Pancreas (tissue), 10 donors: Measurements from ENCODE around the gene AUH. TPM values are rescaled to one million over a fixed set of nuclear protein-coding genes. Genes with fewer than 3 reads are reported as not detected.
A peak's percentile ranks its signal among the peaks of the same experiment; 100 is the strongest.

Experiments
- ATAC-seq, 4 donors: fragments of 200-7000 bp; cut with Tn5 transposase; one replicate each; pipeline versions ENCODE4 v1.8.0 to v1.9.1; 2020; ENCODE audit warnings: mild to moderate bottlenecking in 4 of 4, moderate library complexity in 4 of 4
- DNase-seq, 6 donors: peaks; one replicate each; pipeline ENCODE4 v3.0.0-alpha.2; 2020
- FAIRE-seq: peaks from 2 replicates; lab custom pipeline; 2012; peaks lifted over from hg19 to GRCh38; lab: Jason Lieb, UNC
- H3K27ac ChIP-seq, 4 donors: fragments of 200-600 bp; sonication (generic); 1 replicate in 3 of 4; 2 replicates in 1 of 4; pipeline versions ENCODE4 v1.5.0 to v1.8.0; 2020
- H3K27me3 ChIP-seq, 4 donors: fragments of 200-600 bp; one replicate each; pipeline ENCODE4 v1.8.0; 2021
- H3K36me3 ChIP-seq, 3 donors: fragments of 200-600 bp; sonication (generic) in 1 of 3; one replicate each; pipeline versions ENCODE4 v1.5.0 to v1.8.0; 2020 to 2021
- H3K4me1 ChIP-seq, 3 donors: fragments of 200-600 bp; one replicate each; pipeline ENCODE4 v1.8.0; 2021
- H3K4me3 ChIP-seq, 4 donors: fragments of 200-600 bp; sonication (generic) in 2 of 4; one replicate each; pipeline versions ENCODE4 v1.5.0 to v1.8.0; 2020 to 2021
- H3K9me3 ChIP-seq, 4 donors: fragments of 200-600 bp; one replicate each; pipeline ENCODE4 v1.8.0; 2021
- WGBS, 2 donors: extraction: QIAGEN DNeasy Blood & Tissue Kit; methylation state at CpG; one replicate each; pipeline ENCODE4 v1.1.7; 2013; 5-methylcytosine and 5-hydroxymethylcytosine counted together
- intact Hi-C, 3 donors: fragments of 100-400 bp; cut with DNase I; formaldehyde crosslinking; loops; one replicate each; pipeline versions ENCODE4 v1.11.1 to v1.14.2; 2022
- polyA plus RNA-seq, 2 donors: library from polyadenylated mRNA; stranded (reverse); fragments of 200-250 nt; gene quantifications; one replicate each; pipeline ENCODE4 v1.2.3, GENCODE V29; 2013
- total RNA-seq, 6 donors: library from RNA; stranded (reverse); fragmentation: NEBNext Ultra II Directional in 4 of 6; extraction: Animal tissue kit (Norgen Biotek cat#: 25700) in 4 of 6; gene quantifications; one replicate each; pipeline versions ENCODE4 v1.2.1 to v1.2.4, GENCODE V29; 2021 to 2023
- TF ChIP-seq, protein P1 (sequence below), 4 donors: fragments of 200-600 bp; sonication (generic) in 3 of 4; IDR thresholded peaks; one replicate each; pipeline versions ENCODE4 v1.5.0 to v1.8.0; 2021; ENCODE audit warnings: antibody characterized with exemption in 4 of 4
- donor health status: healthy with polysubstance abuse.
- donor health status: DM: no; HTN: no; CAD: no; lungs with moderate emphysema.
- donor health status: DM: no; HTN: no; CAD: no.
- donor health status: control.
- donor health status: control.
- donor health status: Bipolar disorder and iron deficiency.
- donor health status: DM: yes; HTN: yes; CAD: no.
- donor health status: DM: no; HTN: no; CAD: no.
- donor health status: DM: no; HTN: no; CAD: no.
- donor health status: DM: yes; HTN: yes; CAD: no.

Gene AUH
- total and polyA plus RNA-seq, 8 donors = 11.2 to 19.5 (median 14.7) TPM

DNA sequence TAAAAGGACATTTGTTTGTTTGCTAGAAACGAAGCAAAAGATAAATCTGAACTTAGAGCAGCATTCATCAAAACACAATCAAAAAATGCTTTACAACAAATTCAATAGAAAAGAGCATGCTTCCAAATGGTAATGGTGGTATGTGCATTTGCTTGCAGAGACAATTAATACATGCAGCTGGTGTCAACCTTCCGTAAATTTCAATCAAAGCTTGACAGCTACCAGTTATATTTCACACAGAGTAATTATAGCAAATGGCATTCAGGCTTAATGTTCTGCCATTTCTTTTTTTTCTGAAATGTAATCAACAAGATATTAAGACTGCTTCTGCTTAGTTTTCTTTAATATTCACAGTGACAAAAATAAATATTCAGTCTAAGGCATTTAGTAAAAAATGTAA lies 90.6 kb downstream of the AUH start:
- peaks cover 0 to 8% (median 0%) of the 10 kb centered on the region in 3 donors for H3K4me1 ChIP-seq
- ATAC-seq (no peak), FAIRE-seq (no peak), DNase-seq (no peak)
- intact Hi-C loops = no loop called here
- H3K27me3 ChIP-seq = no peaks in the 10 kb centered on the region
- H3K36me3 ChIP-seq = no peaks in the 10 kb centered on the region
- WGBS, 2 donors = 76 to 82% methylated on average over 2 of the region's 2 CpGs
- H3K27ac ChIP-seq = no peak overlapping the region
- no peak overlapping the region for H3K4me3 ChIP-seq
- TF ChIP-seq, protein P1, sequence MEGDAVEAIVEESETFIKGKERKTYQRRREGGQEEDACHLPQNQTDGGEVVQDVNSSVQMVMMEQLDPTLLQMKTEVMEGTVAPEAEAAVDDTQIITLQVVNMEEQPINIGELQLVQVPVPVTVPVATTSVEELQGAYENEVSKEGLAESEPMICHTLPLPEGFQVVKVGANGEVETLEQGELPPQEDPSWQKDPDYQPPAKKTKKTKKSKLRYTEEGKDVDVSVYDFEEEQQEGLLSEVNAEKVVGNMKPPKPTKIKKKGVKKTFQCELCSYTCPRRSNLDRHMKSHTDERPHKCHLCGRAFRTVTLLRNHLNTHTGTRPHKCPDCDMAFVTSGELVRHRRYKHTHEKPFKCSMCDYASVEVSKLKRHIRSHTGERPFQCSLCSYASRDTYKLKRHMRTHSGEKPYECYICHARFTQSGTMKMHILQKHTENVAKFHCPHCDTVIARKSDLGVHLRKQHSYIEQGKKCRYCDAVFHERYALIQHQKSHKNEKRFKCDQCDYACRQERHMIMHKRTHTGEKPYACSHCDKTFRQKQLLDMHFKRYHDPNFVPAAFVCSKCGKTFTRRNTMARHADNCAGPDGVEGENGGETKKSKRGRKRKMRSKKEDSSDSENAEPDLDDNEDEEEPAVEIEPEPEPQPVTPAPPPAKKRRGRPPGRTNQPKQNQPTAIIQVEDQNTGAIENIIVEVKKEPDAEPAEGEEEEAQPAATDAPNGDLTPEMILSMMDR (IDR thresholded peaks at IDR 0.05) = no peak
- H3K9me3 ChIP-seq = no peaks in the 10 kb centered on the region

DNA sequence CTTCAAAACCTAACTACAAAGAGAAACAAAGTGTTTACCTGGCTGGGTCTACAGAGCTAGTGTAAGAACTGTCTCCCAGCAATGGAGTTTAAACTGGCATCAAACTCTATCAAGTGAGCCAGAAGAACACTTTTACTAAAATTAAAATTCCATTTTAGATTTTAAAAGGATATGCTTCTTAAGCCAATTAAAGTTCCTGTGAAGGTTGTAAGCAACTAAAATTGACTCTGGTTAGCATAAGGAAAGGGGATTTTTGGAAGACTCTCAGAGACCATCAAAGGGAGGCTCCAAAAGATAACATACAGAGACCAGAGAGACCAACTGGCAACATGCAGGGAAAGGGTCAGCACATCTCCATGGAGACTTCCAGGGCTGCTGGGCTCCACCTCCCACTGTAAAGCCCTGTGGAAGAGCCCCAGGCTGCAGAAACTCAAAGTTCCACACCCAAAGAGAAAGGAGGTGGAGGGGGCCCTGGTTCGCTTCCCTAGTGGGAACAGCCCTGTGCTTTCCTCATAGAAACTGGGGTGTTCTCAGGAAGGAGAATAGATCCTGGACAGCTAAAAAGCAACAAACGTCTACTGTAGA lies 91.7 kb downstream of the AUH start:
- Histone ChIP-seq H3K36me3 (no peaks in the 10 kb centered on the region), H3K4me3 (no peak overlapping the region)

DNA sequence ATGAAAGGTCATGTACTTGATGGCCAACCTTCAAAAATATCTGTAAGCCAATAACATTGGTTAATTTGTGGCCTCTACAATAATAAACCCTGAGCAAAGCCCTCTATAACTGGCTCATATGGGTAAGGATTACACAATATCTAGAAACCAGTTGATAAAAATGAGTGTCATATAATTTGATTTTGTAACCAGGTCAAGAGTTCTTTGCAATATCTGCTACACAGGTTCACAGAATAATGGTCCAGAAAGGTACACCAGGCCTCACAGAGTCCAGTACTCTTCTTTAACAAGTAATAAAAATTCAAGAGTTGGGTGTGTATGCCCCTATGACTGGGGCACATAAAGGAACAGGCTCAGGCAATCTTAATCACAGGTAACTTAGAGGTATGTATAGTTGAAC lies 95.3 kb downstream of the AUH start:
- intact Hi-C loops = no loop called here
- no peaks in the 10 kb centered on the region for H3K9me3 ChIP-seq
- no peak overlapping the region for H3K4me3 ChIP-seq
- no peak overlapping the region for H3K27ac ChIP-seq
- H3K36me3 ChIP-seq = no peaks in the 10 kb centered on the region
- H3K4me1 ChIP-seq = peaks cover 0 to 7% (median 5%) of the 10 kb centered on the region in 3 donors
- no peak for ATAC-seq
- H3K27me3 ChIP-seq = no peaks in the 10 kb centered on the region
- DNase-seq = no peak
- TF ChIP-seq, protein P1 (IDR thresholded peaks at IDR 0.05) = no peak
- FAIRE-seq = no peak

More for the DNA sequence above, 91.7 kb downstream of the AUH start:
- DNase-seq (no peak), FAIRE-seq (no peak), ATAC-seq (no peak)
- Histone ChIP-seq H3K27me3 (no peaks in the 10 kb centered on the region), H3K27ac (no peak overlapping the region), H3K4me1 (peaks cover 0 to 7% (median 0%) of the 10 kb centered on the region in 3 donors), H3K9me3 (no peaks in the 10 kb centered on the region)
- intact Hi-C loops = no loop called here
- WGBS, 2 donors = 86% methylated on average over 2 of the region's 2 CpGs
- TF ChIP-seq, protein P1 (IDR thresholded peaks at IDR 0.05) = no peak

DNA sequence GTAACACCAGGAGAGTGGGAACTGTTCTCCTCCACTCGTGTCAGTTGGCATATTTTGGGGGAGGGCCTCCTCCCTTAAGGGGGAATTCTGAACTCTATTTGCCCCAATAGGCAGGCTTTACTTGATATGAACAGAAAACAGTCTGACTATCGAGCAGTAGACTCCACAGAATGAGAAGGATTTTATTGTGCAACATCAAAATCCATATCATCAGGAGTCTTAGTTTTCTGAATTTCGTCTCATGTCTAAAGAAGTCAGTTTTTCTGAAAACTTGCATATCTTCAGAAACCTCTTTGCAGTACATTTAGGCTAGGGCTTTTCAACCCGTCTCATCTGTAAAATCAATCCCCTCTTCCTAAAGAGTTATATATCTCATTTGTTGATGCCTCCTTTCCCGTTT lies 96.2 kb downstream of the AUH start:
- DNase-seq = no peak
- intact Hi-C loops = no loop called here
- WGBS, 2 donors = 91 to 93% methylated on average over 5 of the region's 5 CpGs
- Histone ChIP-seq H3K27ac (no peak overlapping the region), H3K4me1 (peaks cover 0 to 14% (median 5%) of the 10 kb centered on the region in 3 donors), H3K27me3 (no peaks in the 10 kb centered on the region), H3K36me3 (no peaks in the 10 kb centered on the region), H3K4me3 (no peak overlapping the region), H3K9me3 (no peaks in the 10 kb centered on the region)
- no peak for ATAC-seq
- no peak for FAIRE-seq
- TF ChIP-seq, protein P1 (IDR thresholded peaks at IDR 0.05) = no peak

DNA sequence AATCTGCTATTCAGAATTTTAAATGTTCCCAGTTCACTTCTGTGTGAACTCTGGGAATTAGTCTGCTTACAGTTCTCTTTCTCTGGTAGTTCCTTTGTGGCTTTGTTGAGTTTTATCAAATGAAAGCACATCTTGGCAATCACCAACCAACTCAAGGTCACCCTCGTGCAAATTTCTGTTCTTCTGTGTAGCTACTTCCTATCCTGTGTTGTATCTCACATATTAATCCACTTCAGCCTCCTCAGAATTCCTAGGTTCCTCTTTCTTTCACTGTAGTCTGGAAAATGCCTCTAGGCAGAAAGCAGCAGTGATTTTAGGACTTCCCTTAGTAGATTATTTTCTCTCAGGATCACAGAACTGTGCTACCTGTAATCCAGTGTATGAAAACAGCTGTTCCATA lies 100.3 kb downstream of the AUH start:
- Histone ChIP-seq H3K27ac (peak overlapping the region in 1 of 4 donors; percentile 4), H3K4me3 (no peak overlapping the region), H3K9me3 (no peaks in the 10 kb centered on the region), H3K36me3 (no peaks in the 10 kb centered on the region), H3K27me3 (no peaks in the 10 kb centered on the region), H3K4me1 (peaks cover 0 to 14% (median 5%) of the 10 kb centered on the region in 3 donors)
- ATAC-seq (peak in 3 of 4 donors; percentile 51 to 72 (median 65)), DNase-seq (no peak), FAIRE-seq (no peak)
- WGBS, 2 donors = 9 to 11% methylated on average over 1 of the region's 1 CpG
- TF ChIP-seq, protein P1 (IDR thresholded peaks at IDR 0.05) = no peak
- intact Hi-C loops = no loop called here
